ENCODE data around the gene GRID2IP.

DNA sequence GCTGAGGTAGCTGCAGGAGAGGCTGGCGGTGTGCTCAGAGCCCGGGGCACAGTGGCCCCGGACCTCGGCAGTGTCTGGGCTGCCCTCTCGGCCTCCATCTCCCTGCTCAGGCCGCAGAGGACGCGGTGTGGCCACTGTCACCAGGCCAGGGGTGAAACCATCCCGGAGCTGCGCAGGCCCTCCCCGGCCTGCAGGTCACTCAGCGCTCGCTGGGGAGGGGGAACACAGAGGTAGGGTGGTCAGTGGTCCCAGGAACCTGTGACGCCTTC lies 53.7 kb downstream of the GRID2IP start:
- TF ChIP-seq, protein P1, sequence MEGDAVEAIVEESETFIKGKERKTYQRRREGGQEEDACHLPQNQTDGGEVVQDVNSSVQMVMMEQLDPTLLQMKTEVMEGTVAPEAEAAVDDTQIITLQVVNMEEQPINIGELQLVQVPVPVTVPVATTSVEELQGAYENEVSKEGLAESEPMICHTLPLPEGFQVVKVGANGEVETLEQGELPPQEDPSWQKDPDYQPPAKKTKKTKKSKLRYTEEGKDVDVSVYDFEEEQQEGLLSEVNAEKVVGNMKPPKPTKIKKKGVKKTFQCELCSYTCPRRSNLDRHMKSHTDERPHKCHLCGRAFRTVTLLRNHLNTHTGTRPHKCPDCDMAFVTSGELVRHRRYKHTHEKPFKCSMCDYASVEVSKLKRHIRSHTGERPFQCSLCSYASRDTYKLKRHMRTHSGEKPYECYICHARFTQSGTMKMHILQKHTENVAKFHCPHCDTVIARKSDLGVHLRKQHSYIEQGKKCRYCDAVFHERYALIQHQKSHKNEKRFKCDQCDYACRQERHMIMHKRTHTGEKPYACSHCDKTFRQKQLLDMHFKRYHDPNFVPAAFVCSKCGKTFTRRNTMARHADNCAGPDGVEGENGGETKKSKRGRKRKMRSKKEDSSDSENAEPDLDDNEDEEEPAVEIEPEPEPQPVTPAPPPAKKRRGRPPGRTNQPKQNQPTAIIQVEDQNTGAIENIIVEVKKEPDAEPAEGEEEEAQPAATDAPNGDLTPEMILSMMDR (IDR thresholded peaks at IDR 0.05), result no peak
- TF ChIP-seq EZH2 (IDR thresholded peaks at IDR 0.05), result no peak
